Right lobe of liver (tissue), 4 donors: ENCODE results near the gene SDR9C7.

Experiments used
- POLR2A ChIP-seq: fragments of 450-650 bp; IDR thresholded peaks from one replicate; pipeline ENCODE4 v1.6.1; 2017; ENCODE audit warnings: antibody characterized with exemption, mild to moderate bottlenecking
- TF ChIP-seq, protein P1 (sequence below), 4 donors: fragments of 200-600 bp in 3 of 4; fragments of 450-650 bp in 1 of 4; IDR thresholded peaks; one replicate each; pipeline versions ENCODE4 v1.5.1 to v1.8.0; 2016 to 2022; ENCODE audit warnings: antibody characterized with exemption in 4 of 4, mild to moderate bottlenecking in 2 of 4
- donor health status: DM: no; HTN: no; CAD: no.
- donor health status: DM: no; HTN: no; CAD: no.
- donor health status: DM: no; HTN: yes; CAD: no.

DNA sequence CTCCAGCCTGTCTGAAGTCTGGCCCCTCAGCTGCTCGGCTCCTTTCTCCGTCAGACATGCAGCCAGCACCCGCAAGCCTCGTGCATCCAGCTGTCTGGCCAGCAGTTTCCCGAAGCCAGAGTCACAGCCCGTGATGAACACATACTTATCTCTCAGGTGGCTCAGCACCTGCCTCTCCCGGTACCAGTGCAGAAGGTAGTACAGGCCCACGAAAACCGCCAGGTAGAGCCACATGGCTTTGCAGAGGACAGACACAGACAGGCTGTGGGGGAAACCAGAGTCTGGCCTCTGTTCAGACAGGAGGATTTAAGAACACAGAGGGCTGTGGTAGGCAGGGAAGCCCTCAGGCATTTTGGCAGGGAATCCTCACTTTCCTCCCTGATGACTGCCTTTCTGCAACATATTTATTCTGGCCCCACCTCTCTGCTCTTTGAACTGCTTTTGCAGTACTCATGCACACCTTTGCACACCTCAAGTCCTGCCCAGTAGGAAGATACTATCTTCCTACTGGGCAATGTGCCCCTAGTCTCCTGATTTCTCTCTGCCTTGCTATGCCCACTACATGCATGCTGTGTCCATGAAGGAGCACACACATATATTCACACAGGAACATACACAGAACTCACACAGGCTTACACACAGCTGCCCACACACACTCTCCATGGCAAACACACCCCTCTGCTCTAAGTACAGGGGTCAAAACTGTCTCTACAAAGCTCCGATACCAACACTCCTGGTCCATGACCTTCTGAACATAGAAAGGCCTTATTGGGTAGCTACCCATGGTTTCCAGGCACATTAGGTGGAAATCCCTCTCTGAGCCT lies 23.2 kb upstream of the SDR9C7 start, which contains the start of gene RDH16:
- TF ChIP-seq POLR2A = peak; percentile 49
- TF ChIP-seq, protein P1, sequence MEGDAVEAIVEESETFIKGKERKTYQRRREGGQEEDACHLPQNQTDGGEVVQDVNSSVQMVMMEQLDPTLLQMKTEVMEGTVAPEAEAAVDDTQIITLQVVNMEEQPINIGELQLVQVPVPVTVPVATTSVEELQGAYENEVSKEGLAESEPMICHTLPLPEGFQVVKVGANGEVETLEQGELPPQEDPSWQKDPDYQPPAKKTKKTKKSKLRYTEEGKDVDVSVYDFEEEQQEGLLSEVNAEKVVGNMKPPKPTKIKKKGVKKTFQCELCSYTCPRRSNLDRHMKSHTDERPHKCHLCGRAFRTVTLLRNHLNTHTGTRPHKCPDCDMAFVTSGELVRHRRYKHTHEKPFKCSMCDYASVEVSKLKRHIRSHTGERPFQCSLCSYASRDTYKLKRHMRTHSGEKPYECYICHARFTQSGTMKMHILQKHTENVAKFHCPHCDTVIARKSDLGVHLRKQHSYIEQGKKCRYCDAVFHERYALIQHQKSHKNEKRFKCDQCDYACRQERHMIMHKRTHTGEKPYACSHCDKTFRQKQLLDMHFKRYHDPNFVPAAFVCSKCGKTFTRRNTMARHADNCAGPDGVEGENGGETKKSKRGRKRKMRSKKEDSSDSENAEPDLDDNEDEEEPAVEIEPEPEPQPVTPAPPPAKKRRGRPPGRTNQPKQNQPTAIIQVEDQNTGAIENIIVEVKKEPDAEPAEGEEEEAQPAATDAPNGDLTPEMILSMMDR (IDR thresholded peaks at IDR 0.05) = no peak
